ENCODE measurements around the gene VTA1.

VTA1 gene

GRCh38 chr6:142265476-142265875 is 118.4 kb downstream of the VTA1 start:
- H4K91ac ChIP-seq (ENCODE audit: low read depth, low read length): no peak overlapping the region
- H2BK120ac ChIP-seq (ENCODE audit: insufficient read depth, low read length, poor library complexity): no peak overlapping the region
- H3K14ac ChIP-seq (ENCODE audit: low read length): no peak overlapping the region
- H4K8ac ChIP-seq (ENCODE audit: low read depth, low read length): no peak overlapping the region
- no peak overlapping the region for H3K4me3 ChIP-seq (ENCODE audit: low read depth, low read length)
- H2AK5ac ChIP-seq (ENCODE audit: low read length): no peak overlapping the region
- no peak overlapping the region for H2BK12ac ChIP-seq (ENCODE audit: low read length)
- no peak overlapping the region for H3K4me2 ChIP-seq (ENCODE audit: low read length)
- H2BK5ac ChIP-seq (ENCODE audit: low read depth, low read length, poor library complexity): no peak overlapping the region
- H3K79me1 ChIP-seq (ENCODE audit: low read length): no peaks in the 10 kb centered on the region
- no peaks in the 10 kb centered on the region for H3K79me2 ChIP-seq (ENCODE audit: control insufficient read depth, insufficient read depth, low read length, poor library complexity)
- WGBS (ENCODE audit: extremely low coverage, insufficient coverage, insufficient read length): no CpG with 5 or more reads among the region's 1 CpG
- H3K18ac ChIP-seq (ENCODE audit: low read length): no peak overlapping the region
- no peak overlapping the region for H3K23ac ChIP-seq (ENCODE audit: low read length)
- H3K36me3 ChIP-seq (ENCODE audit: control insufficient read depth in 1 of 2, insufficient read depth in 2 of 2, low read length in 2 of 2): no peaks in the 10 kb centered on the region
- DNase-seq: no peak
- H2AFZ ChIP-seq (ENCODE audit: insufficient read depth, low read length, poor library complexity): no peak overlapping the region
- H3K4ac ChIP-seq (ENCODE audit: low read depth, low read length): no peak overlapping the region
- no peaks in the 10 kb centered on the region for H3K4me1 ChIP-seq (ENCODE audit: control insufficient read depth in 1 of 2, insufficient read depth in 2 of 2, low read length in 2 of 2)
- no peak overlapping the region for H4K12ac ChIP-seq (ENCODE audit: low read depth, low read length)
- no peaks in the 10 kb centered on the region for H3K27me3 ChIP-seq (ENCODE audit: insufficient read depth, low read length)
- no peaks in the 10 kb centered on the region for H3K9me3 ChIP-seq (ENCODE audit: insufficient read depth, low read depth, low read length)
- no peak overlapping the region for H3K9ac ChIP-seq (ENCODE audit: low read length)
- H3K27ac ChIP-seq (ENCODE audit: low read depth, low read length): no peak overlapping the region

GRCh38 chr6:142266060-142266459 is 119.0 kb downstream of the VTA1 start:
- no peak for DNase-seq
- Histone ChIP-seq H3K4me3 (ENCODE audit: low read depth, low read length) (no peak overlapping the region), H4K91ac (ENCODE audit: low read depth, low read length) (no peak overlapping the region), H3K14ac (ENCODE audit: low read length) (no peak overlapping the region), H3K9ac (ENCODE audit: low read length) (no peak overlapping the region), H2BK5ac (ENCODE audit: low read depth, low read length, poor library complexity) (no peak overlapping the region), H3K27me3 (ENCODE audit: insufficient read depth, low read length) (no peaks in the 10 kb centered on the region), H3K27ac (ENCODE audit: low read depth, low read length) (no peak overlapping the region), H3K23ac (ENCODE audit: low read length) (no peak overlapping the region), H3K36me3 (ENCODE audit: control insufficient read depth in 1 of 2, insufficient read depth in 2 of 2, low read length in 2 of 2) (no peaks in the 10 kb centered on the region), H3K4me2 (ENCODE audit: low read length) (no peak overlapping the region), H2AFZ (ENCODE audit: insufficient read depth, low read length, poor library complexity) (no peak overlapping the region), H4K8ac (ENCODE audit: low read depth, low read length) (no peak overlapping the region), H3K9me3 (ENCODE audit: insufficient read depth, low read depth, low read length) (no peaks in the 10 kb centered on the region), H4K12ac (ENCODE audit: low read depth, low read length) (no peak overlapping the region), H3K79me1 (ENCODE audit: low read length) (no peaks in the 10 kb centered on the region), H3K4ac (ENCODE audit: low read depth, low read length) (no peak overlapping the region), H3K79me2 (ENCODE audit: control insufficient read depth, insufficient read depth, low read length, poor library complexity) (no peaks in the 10 kb centered on the region), H2BK12ac (ENCODE audit: low read length) (no peak overlapping the region), H2BK120ac (ENCODE audit: insufficient read depth, low read length, poor library complexity) (no peak overlapping the region), H3K18ac (ENCODE audit: low read length) (no peak overlapping the region), H2AK5ac (ENCODE audit: low read length) (no peak overlapping the region), H3K4me1 (ENCODE audit: control insufficient read depth in 1 of 2, insufficient read depth in 2 of 2, low read length in 2 of 2) (no peaks in the 10 kb centered on the region)
- whole genome bisulfite sequencing (ENCODE audit: extremely low coverage, insufficient coverage, insufficient read length): 100% methylated on average over 1 of the region's 4 CpGs

DNA sequence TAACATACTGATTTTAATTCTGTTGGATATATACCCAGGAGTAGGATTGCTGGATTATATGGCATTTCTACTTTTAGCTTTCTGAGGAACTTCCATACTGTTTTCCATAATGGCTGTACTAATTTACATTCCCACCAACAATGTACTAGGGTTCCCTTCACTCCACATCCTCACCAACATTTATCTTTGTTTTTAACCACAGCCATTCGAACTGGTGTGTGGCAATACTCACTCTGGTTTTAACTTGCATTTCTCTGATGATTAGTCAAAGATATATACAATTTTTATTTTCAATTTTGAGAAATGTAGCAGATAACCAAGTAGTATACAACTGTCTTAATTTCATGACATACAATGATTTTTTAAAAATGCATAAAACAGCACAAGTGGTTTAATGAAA is 124.4 kb downstream of the VTA1 start:
- no peak overlapping the region for H3K4me3 ChIP-seq (ENCODE audit: low read depth, low read length)
- peaks cover 0 to 8% of the 10 kb centered on the region in 2 experiments for H3K4me1 ChIP-seq (ENCODE audit: control insufficient read depth in 1 of 2, insufficient read depth in 2 of 2, low read length in 2 of 2)
- no peak overlapping the region for H3K23ac ChIP-seq (ENCODE audit: low read length)
- no peaks in the 10 kb centered on the region for H3K9me3 ChIP-seq (ENCODE audit: insufficient read depth, low read depth, low read length)
- H3K9ac ChIP-seq (ENCODE audit: low read length): no peak overlapping the region
- no peaks in the 10 kb centered on the region for H3K79me2 ChIP-seq (ENCODE audit: control insufficient read depth, insufficient read depth, low read length, poor library complexity)
- no peak overlapping the region for H4K91ac ChIP-seq (ENCODE audit: low read depth, low read length)
- no peak overlapping the region for H3K4ac ChIP-seq (ENCODE audit: low read depth, low read length)
- H3K14ac ChIP-seq (ENCODE audit: low read length): no peak overlapping the region
- no peaks in the 10 kb centered on the region for H3K27me3 ChIP-seq (ENCODE audit: insufficient read depth, low read length)
- H3K27ac ChIP-seq (ENCODE audit: low read depth, low read length): no peak overlapping the region
- no peak overlapping the region for H2AFZ ChIP-seq (ENCODE audit: insufficient read depth, low read length, poor library complexity)
- peaks cover 7% of the 10 kb centered on the region for H3K79me1 ChIP-seq (ENCODE audit: low read length)
- no peak for DNase-seq
- H4K8ac ChIP-seq (ENCODE audit: low read depth, low read length): no peak overlapping the region
- H2BK5ac ChIP-seq (ENCODE audit: low read depth, low read length, poor library complexity): no peak overlapping the region
- H3K4me2 ChIP-seq (ENCODE audit: low read length): no peak overlapping the region
- no peak overlapping the region for H2BK120ac ChIP-seq (ENCODE audit: insufficient read depth, low read length, poor library complexity)
- no peak overlapping the region for H4K12ac ChIP-seq (ENCODE audit: low read depth, low read length)
- H2AK5ac ChIP-seq (ENCODE audit: low read length): no peak overlapping the region
- H3K36me3 ChIP-seq (ENCODE audit: control insufficient read depth in 1 of 2, insufficient read depth in 2 of 2, low read length in 2 of 2): no peaks in the 10 kb centered on the region
- no peak overlapping the region for H3K18ac ChIP-seq (ENCODE audit: low read length)
- no peak overlapping the region for H2BK12ac ChIP-seq (ENCODE audit: low read length)
- no CpG with 5 or more reads among the region's 1 CpG for WGBS (ENCODE audit: extremely low coverage, insufficient coverage, insufficient read length)

Data from trophoblast cell (in vitro differentiated cells and primary cell).